ENCODE measurements around the gene XXYLT1. TPM values are rescaled to one million over a fixed set of nuclear protein-coding genes. Genes with fewer than 3 reads are reported as not detected.

The XXYLT1 gene
- polyA plus RNA-seq, 2 of the 4 experiments (the other 2 are of a cell fraction), result 11.9 to 12.0 TPM

- TF ChIP-seq HMGXB4 (CRISPR knock-in tag; IDR thresholded peaks at IDR 0.05; ENCODE audit: borderline replicate concordance), result no peak
- no peak for TF ChIP-seq ZFP36 (IDR thresholded peaks at IDR 0.05; ENCODE audit: borderline replicate concordance, partially characterized antibody)
- TF ChIP-seq NR3C1 (IDR thresholded peaks at IDR 0.05), result no peak
- no peak for TF ChIP-seq HOXB13 (CRISPR knock-in tag; IDR thresholded peaks at IDR 0.05; ENCODE audit: low read depth)
Observed at GRCh38 chr3:195153130-195153529, 117.8 kb downstream of the XXYLT1 start (continued).

- DNase-seq (ENCODE audit: low read depth in 1 of 2, low spot score in 1 of 2) (peak in 1 of 2 experiments; percentile 26), ATAC-seq (peak; percentile 24 to 59; a peak in 2 of 6 replicates), FAIRE-seq (no peak)
- ChIA-PET CTCF (interaction anchor here (1.0 to 1.1 kb wide), 2 partner anchors 45 to 469 kb away, joined by 3 read pairs; no protein-coding TSS in a partner anchor), POLR2A (no interaction called here)
- Histone ChIP-seq H3K4me3 (no peak overlapping the region), H3K4me1 (peaks cover 7% of the 10 kb centered on the region; the same call in 1 of the 3 replicates), H3K9me3 (no peaks in the 10 kb centered on the region), H3K27ac (no peak overlapping the region), H3K4me2 (no peak overlapping the region)
- TF ChIP-seq POLR2AphosphoS2 (conservative IDR thresholded peaks at IDR 0.05; ENCODE audit: low read length), result no peak
- no peak for TF ChIP-seq EP300 (IDR thresholded peaks at IDR 0.05)
- TF ChIP-seq ZFP36 (IDR thresholded peaks at IDR 0.05; ENCODE audit: borderline replicate concordance, partially characterized antibody), result no peak
- no peak for TF ChIP-seq NR3C1 (IDR thresholded peaks at IDR 0.05)
- WGBS (ENCODE audit: missing lambda C conversion rate), result 62% methylated on average over 11 of the region's 11 CpGs
Observed at GRCh38 chr3:195151866-195152541, 119.0 kb downstream of the XXYLT1 start.

GRCh38 chr3:195151402-195151801, 119.6 kb downstream of the XXYLT1 start:
- WGBS (ENCODE audit: missing lambda C conversion rate), result 59% methylated on average over 3 of the region's 3 CpGs
- DNase-seq (ENCODE audit: low read depth in 1 of 2, low spot score in 1 of 2) (no peak), ATAC-seq (no peak), FAIRE-seq (no peak)
- Histone ChIP-seq H3K4me3 (no peak overlapping the region), H3K27ac (no peak overlapping the region), H3K4me2 (no peak overlapping the region), H3K9me3 (no peaks in the 10 kb centered on the region), H3K4me1 (peaks cover 7% of the 10 kb centered on the region; the same call in 1 of the 3 replicates)
- ChIA-PET POLR2A (no interaction called here), CTCF (interaction anchor here (1.0 to 1.1 kb wide), 2 partner anchors 44 to 469 kb away, joined by 3 read pairs; no protein-coding TSS in a partner anchor)
- TF ChIP-seq HES2 (IDR thresholded peaks at IDR 0.05), result no peak
- no peak for TF ChIP-seq EHF (CRISPR knock-in tag; IDR thresholded peaks at IDR 0.05)
- TF ChIP-seq CHD4 (IDR thresholded peaks at IDR 0.05; ENCODE audit: borderline replicate concordance), result no peak
- TF ChIP-seq BCL3 (IDR thresholded peaks at IDR 0.05), result no peak
- TF ChIP-seq MAX (IDR thresholded peaks at IDR 0.05), result no peak
- TF ChIP-seq ZSCAN20 (CRISPR knock-in tag; IDR thresholded peaks at IDR 0.05), result no peak
- no peak for TF ChIP-seq NFE2L2 (conservative IDR thresholded peaks at IDR 0.05; ENCODE audit: low read length)
- TF ChIP-seq CTCF (IDR thresholded peaks at IDR 0.05), result no peak
- no peak for TF ChIP-seq ELK1 (IDR thresholded peaks at IDR 0.05; ENCODE audit: low read depth, low read length)
- TF ChIP-seq EP300 (IDR thresholded peaks at IDR 0.05), result no peak
- no peak for TF ChIP-seq FOXS1 (CRISPR knock-in tag; IDR thresholded peaks at IDR 0.05)
- no peak for TF ChIP-seq RNF2 (IDR thresholded peaks at IDR 0.05; ENCODE audit: borderline replicate concordance, low read depth)
- no peak for TF ChIP-seq CBX2 (IDR thresholded peaks at IDR 0.05; ENCODE audit: borderline replicate concordance, low read depth)
- TF ChIP-seq RARB (CRISPR knock-in tag; IDR thresholded peaks at IDR 0.05), result no peak

Measured in A549 (cell line).